ENCODE results near the gene AFTPH.

The AFTPH gene

GRCh38 chr2:64542071-64543007 is 18.2 kb downstream of the AFTPH start:
- no peak for DNase-seq

- DNase-seq = no peak
These were observed 19.0 kb downstream of the AFTPH start for GRCh38 chr2:64543008-64543697.

- no peak for DNase-seq
These were observed 24.6 kb downstream of the AFTPH start for GRCh38 chr2:64548761-64549160.

- no peak for DNase-seq
These were observed 25.9 kb downstream of the AFTPH start for GRCh38 chr2:64550042-64550441.

- no peak for DNase-seq
These were observed 27.7 kb downstream of the AFTPH start for GRCh38 chr2:64551851-64552250.

- DNase-seq = no peak
These were observed 30.0 kb downstream of the AFTPH start for GRCh38 chr2:64554117-64554516.

- DNase-seq = no peak
These were observed 34.4 kb downstream of the AFTPH start for GRCh38 chr2:64558445-64559081.

- DNase-seq = no peak
These were observed 38.1 kb downstream of the AFTPH start for GRCh38 chr2:64562148-64562784.

- DNase-seq = no peak
These were observed 39.4 kb downstream of the AFTPH start for GRCh38 chr2:64563436-64563938.

- no peak for DNase-seq
These were observed 42.0 kb downstream of the AFTPH start for GRCh38 chr2:64565949-64566710.

GRCh38 chr2:64567473-64567872 is 43.3 kb downstream of the AFTPH start:
- no peak for DNase-seq

- no peak for DNase-seq
These were observed 44.7 kb downstream of the AFTPH start for GRCh38 chr2:64568836-64569235.

GRCh38 chr2:64574871-64575270 is 50.7 kb downstream of the AFTPH start:
- DNase-seq = no peak

- no peak for DNase-seq
These were observed 56.9 kb downstream of the AFTPH start for GRCh38 chr2:64581018-64581417.

- DNase-seq = no peak
These were observed 57.8 kb downstream of the AFTPH start for GRCh38 chr2:64581777-64582539.

GRCh38 chr2:64582774-64583340 is 58.7 kb downstream of the AFTPH start:
- DNase-seq = no peak

- no peak for DNase-seq
These were observed 61.9 kb downstream of the AFTPH start for GRCh38 chr2:64586054-64586453.

GRCh38 chr2:64586883-64587481 is 62.9 kb downstream of the AFTPH start:
- no peak for DNase-seq

GRCh38 chr2:64587561-64587960 is 63.4 kb downstream of the AFTPH start:
- DNase-seq = no peak

- DNase-seq = no peak
These were observed 67.1 kb downstream of the AFTPH start for GRCh38 chr2:64591188-64591587.
